Sigmoid colon (tissue), 7 donors: ENCODE measurements around the gene CRYGA. TPM values are rescaled to one million over a fixed set of nuclear protein-coding genes. Genes with fewer than 3 reads are reported as not detected.

Source experiments
- DNase-seq: peaks from one replicate; pipeline ENCODE4 v3.0.0-alpha.2; 2019
- H3K27ac ChIP-seq, 4 donors: fragments of 200-600 bp; sonication (generic); one replicate each; pipeline ENCODE4 v1.5.1; 2016 to 2019; ENCODE audit warnings: mild to moderate bottlenecking in 1 of 4
- H3K27me3 ChIP-seq, 3 donors: fragments of 200-600 bp; sonication (generic); one replicate each; pipeline ENCODE4 v1.5.1; 2019; ENCODE audit warnings: mild to moderate bottlenecking in 1 of 3
- H3K36me3 ChIP-seq, 4 donors: fragments of 200-600 bp; sonication (generic); one replicate each; pipeline ENCODE4 v1.5.1; 2016 to 2019
- H3K4me1 ChIP-seq, 4 donors: fragments of 200-600 bp; sonication (generic); one replicate each; pipeline ENCODE4 v1.5.1; 2017 to 2019
- H3K4me3 ChIP-seq, 4 donors: fragments of 200-600 bp; sonication (generic); one replicate each; pipeline ENCODE4 v1.5.1; 2017 to 2019; ENCODE audit warnings: mild to moderate bottlenecking in 2 of 4, moderate library complexity in 1 of 4
- H3K9me3 ChIP-seq, 4 donors: fragments of 200-600 bp in 3 of 4; sonication (generic) in 3 of 4; one replicate each; pipeline versions ENCODE4 v1.5.1 to v1.6.1; 2013 to 2019
- EP300 ChIP-seq, 4 donors: sonication (generic); formaldehyde crosslinking; IDR thresholded peaks; one replicate each; pipeline ENCODE4 v1.6.1; 2017; ENCODE audit warnings: antibody characterized with exemption in 4 of 4
- POLR2A ChIP-seq, 2 donors: fragments of 450-650 bp; IDR thresholded peaks; one replicate each; pipeline ENCODE4 v1.6.1; 2016; ENCODE audit warnings: antibody characterized with exemption in 2 of 2, mild to moderate bottlenecking in 2 of 2, moderate library complexity in 2 of 2
- POLR2AphosphoS5 ChIP-seq, 4 donors: sonication (generic); formaldehyde crosslinking; IDR thresholded peaks; one replicate each; pipeline ENCODE4 v1.6.1; 2017; ENCODE audit warnings: antibody characterized with exemption in 4 of 4
- WGBS, 2 donors: extraction: QIAGEN DNeasy Blood & Tissue Kit; methylation state at CpG; one replicate each; pipeline ENCODE4 v1.1.7; 2013; 5-methylcytosine and 5-hydroxymethylcytosine counted together
- intact Hi-C: fragments of 100-400 bp; cut with DNase I; formaldehyde crosslinking; loops from one replicate; pipeline ENCODE4 v1.15.1; 2023
- polyA plus RNA-seq, 3 donors: library from polyadenylated mRNA; stranded (reverse); fragments of 200-250 nt; gene quantifications; one replicate each; pipeline ENCODE4 v1.2.3, GENCODE V29; 2013
- total RNA-seq, 4 donors: library from RNA; depleted of rRNA; stranded (reverse); fragments of >200 nt; gene quantifications; one replicate each; pipeline ENCODE4 v1.1.0, GENCODE V29; 2016
- TF ChIP-seq, protein P1 (sequence below), 4 experiments: fragments of 450-650 bp in 3 of 4; fragments of 200-600 bp in 1 of 4; IDR thresholded peaks; one replicate each; pipeline ENCODE4 v1.5.1; 2016 to 2019; ENCODE audit warnings: antibody characterized with exemption in 4 of 4, mild to moderate bottlenecking in 3 of 4, moderate library complexity in 2 of 4
- donor health status: healthy with polysubstance abuse.
- donor health status: Bipolar disorder and iron deficiency.
- donor health status: healthy.

CRYGA gene
- total and polyA plus RNA-seq, 7 donors = not detected

DNA sequence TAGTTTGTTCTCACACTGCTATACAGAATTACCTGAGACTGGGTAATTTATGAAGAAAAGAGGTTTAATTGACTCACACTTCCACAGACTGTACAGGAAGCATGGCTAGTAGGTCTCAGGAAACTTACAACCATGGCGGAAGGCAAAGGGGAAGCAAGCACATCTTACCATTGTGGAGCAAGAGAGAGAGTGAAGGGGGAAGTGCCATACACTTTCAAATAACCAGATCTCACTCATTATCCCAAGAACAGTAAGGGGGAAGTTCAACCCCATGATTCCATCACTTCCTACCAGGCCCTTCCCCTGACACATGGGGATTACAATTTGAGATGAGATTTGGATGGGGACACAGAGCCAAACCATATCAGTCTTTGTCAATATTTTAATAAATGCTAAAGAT is 12.4 kb downstream of the CRYGA start:
- WGBS, 2 donors = 87 to 96% methylated on average over 1 of the region's 1 CpG
- DNase-seq = no peak
- Histone ChIP-seq H3K4me3 (no peak overlapping the region), H3K36me3 (no peaks in the 10 kb centered on the region), H3K9me3 (peaks cover 0 to 2% (median 0%) of the 10 kb centered on the region in 4 donors), H3K27ac (no peak overlapping the region), H3K27me3 (no peaks in the 10 kb centered on the region), H3K4me1 (no peaks in the 10 kb centered on the region)
- intact Hi-C loops = no loop called here
- TF ChIP-seq, protein P1, sequence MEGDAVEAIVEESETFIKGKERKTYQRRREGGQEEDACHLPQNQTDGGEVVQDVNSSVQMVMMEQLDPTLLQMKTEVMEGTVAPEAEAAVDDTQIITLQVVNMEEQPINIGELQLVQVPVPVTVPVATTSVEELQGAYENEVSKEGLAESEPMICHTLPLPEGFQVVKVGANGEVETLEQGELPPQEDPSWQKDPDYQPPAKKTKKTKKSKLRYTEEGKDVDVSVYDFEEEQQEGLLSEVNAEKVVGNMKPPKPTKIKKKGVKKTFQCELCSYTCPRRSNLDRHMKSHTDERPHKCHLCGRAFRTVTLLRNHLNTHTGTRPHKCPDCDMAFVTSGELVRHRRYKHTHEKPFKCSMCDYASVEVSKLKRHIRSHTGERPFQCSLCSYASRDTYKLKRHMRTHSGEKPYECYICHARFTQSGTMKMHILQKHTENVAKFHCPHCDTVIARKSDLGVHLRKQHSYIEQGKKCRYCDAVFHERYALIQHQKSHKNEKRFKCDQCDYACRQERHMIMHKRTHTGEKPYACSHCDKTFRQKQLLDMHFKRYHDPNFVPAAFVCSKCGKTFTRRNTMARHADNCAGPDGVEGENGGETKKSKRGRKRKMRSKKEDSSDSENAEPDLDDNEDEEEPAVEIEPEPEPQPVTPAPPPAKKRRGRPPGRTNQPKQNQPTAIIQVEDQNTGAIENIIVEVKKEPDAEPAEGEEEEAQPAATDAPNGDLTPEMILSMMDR (IDR thresholded peaks at IDR 0.05) = no peak
- no peak for TF ChIP-seq POLR2A (IDR thresholded peaks at IDR 0.05)
- TF ChIP-seq POLR2AphosphoS5 (IDR thresholded peaks at IDR 0.05) = no peak
- TF ChIP-seq EP300 (IDR thresholded peaks at IDR 0.05) = no peak

DNA sequence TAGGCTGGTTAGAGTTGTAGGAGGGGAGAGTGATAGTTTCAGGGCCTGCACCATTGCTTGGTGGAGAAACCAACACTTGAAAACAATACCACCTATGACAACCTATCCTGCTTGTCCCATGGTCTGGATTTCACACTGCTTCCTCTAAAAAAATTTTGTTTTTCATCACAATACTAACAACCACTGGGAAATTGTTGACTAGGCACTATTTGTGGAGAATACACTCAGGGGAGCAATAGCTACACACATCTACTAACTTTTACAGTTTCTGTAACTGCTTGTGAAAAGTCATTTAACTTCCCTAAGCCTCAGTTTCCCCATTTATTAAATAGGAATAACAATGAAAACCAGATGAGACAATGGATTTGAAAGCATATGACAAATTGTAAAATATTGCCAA is 13.3 kb downstream of the CRYGA start:
- intact Hi-C loops = no loop called here
- Histone ChIP-seq H3K27me3 (no peaks in the 10 kb centered on the region), H3K36me3 (no peaks in the 10 kb centered on the region), H3K4me1 (no peaks in the 10 kb centered on the region), H3K4me3 (no peak overlapping the region), H3K27ac (no peak overlapping the region), H3K9me3 (peaks cover 0 to 2% (median 0%) of the 10 kb centered on the region in 4 donors)
- no peak for TF ChIP-seq POLR2AphosphoS5 (IDR thresholded peaks at IDR 0.05)
- TF ChIP-seq EP300 (IDR thresholded peaks at IDR 0.05) = no peak
- TF ChIP-seq, protein P1 (IDR thresholded peaks at IDR 0.05) = no peak
- TF ChIP-seq POLR2A (IDR thresholded peaks at IDR 0.05) = no peak
- DNase-seq = no peak

DNA sequence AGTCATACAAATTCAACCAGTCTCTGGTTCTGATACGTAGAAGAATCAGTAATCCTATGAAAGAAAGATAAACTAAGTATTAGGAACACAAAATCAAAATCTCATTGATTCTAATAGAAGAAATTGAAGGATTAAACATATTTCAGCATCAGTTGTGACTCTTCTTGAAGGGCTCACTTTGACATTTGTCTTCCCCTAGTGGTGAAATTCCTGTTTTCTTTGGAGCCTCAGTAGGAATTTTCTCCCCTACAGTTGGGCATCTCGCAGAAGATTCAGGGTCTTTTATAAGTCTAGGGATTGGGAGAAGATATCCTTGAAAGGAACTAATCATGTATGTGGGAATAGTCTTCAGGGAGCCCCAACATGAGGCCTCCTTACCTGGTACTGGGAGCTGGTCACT is 14.6 kb downstream of the CRYGA start:
- Histone ChIP-seq H3K27ac (no peak overlapping the region), H3K36me3 (no peaks in the 10 kb centered on the region), H3K27me3 (no peaks in the 10 kb centered on the region), H3K4me1 (no peaks in the 10 kb centered on the region), H3K9me3 (peaks cover 0 to 2% (median 0%) of the 10 kb centered on the region in 4 donors), H3K4me3 (no peak overlapping the region)
- intact Hi-C loops = no loop called here
- DNase-seq = no peak
- TF ChIP-seq POLR2AphosphoS5 (IDR thresholded peaks at IDR 0.05) (no peak), EP300 (IDR thresholded peaks at IDR 0.05) (no peak), POLR2A (IDR thresholded peaks at IDR 0.05) (no peak)
- TF ChIP-seq, protein P1 (IDR thresholded peaks at IDR 0.05) = no peak
- WGBS, 2 donors = 81 to 86% methylated on average over 2 of the region's 2 CpGs

DNA sequence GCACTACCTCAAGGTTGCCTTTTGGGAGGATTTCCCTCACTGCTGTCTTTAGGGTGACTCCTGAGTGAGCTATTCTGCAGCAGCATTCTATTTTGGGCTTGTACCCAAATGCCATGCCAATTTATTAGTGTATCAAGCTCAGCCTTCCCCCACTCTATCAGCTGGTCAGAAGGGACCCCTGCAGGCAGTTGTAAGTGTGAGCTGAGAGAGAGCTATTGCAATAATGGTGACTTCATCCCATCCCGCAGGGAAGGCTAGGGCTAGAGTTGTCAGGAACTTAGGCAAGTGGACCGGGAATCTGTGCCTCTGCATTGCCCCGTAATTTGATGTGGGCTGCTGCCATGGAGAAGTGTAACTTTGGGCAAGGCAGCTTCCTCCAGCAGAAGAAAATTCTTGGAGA is 15.6 kb downstream of the CRYGA start:
- WGBS, 2 donors = 87 to 90% methylated on average over 3 of the region's 3 CpGs
- Histone ChIP-seq H3K27me3 (no peaks in the 10 kb centered on the region), H3K4me3 (no peak overlapping the region), H3K27ac (no peak overlapping the region), H3K9me3 (peaks cover 0 to 2% (median 0%) of the 10 kb centered on the region in 4 donors), H3K36me3 (no peaks in the 10 kb centered on the region), H3K4me1 (no peaks in the 10 kb centered on the region)
- no peak for DNase-seq
- TF ChIP-seq, protein P1 (IDR thresholded peaks at IDR 0.05) = no peak
- TF ChIP-seq POLR2AphosphoS5 (IDR thresholded peaks at IDR 0.05) = no peak
- no peak for TF ChIP-seq EP300 (IDR thresholded peaks at IDR 0.05)
- no peak for TF ChIP-seq POLR2A (IDR thresholded peaks at IDR 0.05)
- intact Hi-C loops = no loop called here

DNA sequence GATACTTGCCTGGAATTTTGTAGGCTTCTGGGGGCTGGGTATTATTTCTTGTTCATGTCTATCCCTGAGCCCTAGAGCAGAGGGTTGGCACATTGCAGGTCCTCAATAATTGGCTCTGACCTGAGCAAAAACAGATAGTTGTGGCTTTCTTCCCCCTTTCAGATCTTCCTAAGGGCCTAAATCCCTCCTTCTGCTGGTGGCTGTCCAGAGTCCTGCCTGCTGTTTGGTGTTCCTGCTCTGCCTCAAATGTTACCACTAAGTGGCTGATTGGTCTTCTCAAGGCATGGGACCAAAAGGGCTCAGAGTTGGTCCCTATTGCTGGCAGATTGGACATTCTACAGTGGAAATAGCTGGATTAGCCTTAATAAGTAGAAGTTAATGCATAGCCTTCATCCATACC is 16.4 kb downstream of the CRYGA start:
- H3K4me1 ChIP-seq = no peaks in the 10 kb centered on the region

More for the DNA sequence above, 16.4 kb downstream of the CRYGA start:
- no peak for DNase-seq
- H3K27me3 ChIP-seq = no peaks in the 10 kb centered on the region
- no peak overlapping the region for H3K27ac ChIP-seq
- peaks cover 0 to 2% (median 0%) of the 10 kb centered on the region in 4 donors for H3K9me3 ChIP-seq
- intact Hi-C loops = no loop called here
- H3K4me3 ChIP-seq = no peak overlapping the region
- TF ChIP-seq POLR2AphosphoS5 (IDR thresholded peaks at IDR 0.05) (no peak), EP300 (IDR thresholded peaks at IDR 0.05) (no peak), POLR2A (IDR thresholded peaks at IDR 0.05) (no peak)
- TF ChIP-seq, protein P1 (IDR thresholded peaks at IDR 0.05) = no peak
- no peaks in the 10 kb centered on the region for H3K36me3 ChIP-seq
